SK-N-SH (cell line): ENCODE results near the gene USP12.

ENCODE experiments used
- RAD21 ChIP-seq: IDR thresholded peaks from 2 replicates; pipeline ENCODE4 v1.6.1; 2012; ENCODE audit warnings: mild to moderate bottlenecking, low read length
- TEAD4 ChIP-seq: IDR thresholded peaks from 2 replicates; pipeline ENCODE4 v1.4.0; 2012; ENCODE audit warnings: mild to moderate bottlenecking, borderline replicate concordance; ENCODE audit not compliant: insufficient read depth
- TF ChIP-seq, protein P1 (sequence below): IDR thresholded peaks from 2 replicates; pipeline ENCODE4 v1.4.0; 2012; ENCODE audit warnings: low read depth, borderline replicate concordance
- TF ChIP-seq, protein P2 (sequence below): fragments of 200-600 bp; sonication (generic); IDR thresholded peaks from 2 replicates; pipeline ENCODE4 v1.6.1; 2017; ENCODE audit warnings: antibody characterized with exemption, mild to moderate bottlenecking, moderate library complexity

DNA sequence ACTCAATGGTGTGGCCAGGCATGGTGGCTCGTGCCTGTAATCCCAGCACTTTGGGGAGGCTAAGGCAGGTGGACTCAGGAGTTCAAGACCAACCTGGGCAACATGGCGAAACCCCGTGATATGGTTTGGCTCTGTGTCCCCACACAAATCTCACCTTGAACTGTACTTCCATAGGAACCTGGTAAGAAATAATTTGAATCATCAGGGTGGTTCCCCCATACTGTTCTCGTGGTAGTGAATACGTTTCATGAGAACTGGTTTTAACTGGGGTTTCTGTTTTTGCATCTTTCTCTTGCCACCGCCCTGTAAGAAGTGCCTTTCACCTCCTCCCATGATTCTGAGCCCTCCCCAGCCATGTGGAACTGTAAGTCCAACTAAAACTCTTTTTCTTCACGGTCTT lies 49.6 kb downstream of the USP12 start:
- TF ChIP-seq, protein P1, sequence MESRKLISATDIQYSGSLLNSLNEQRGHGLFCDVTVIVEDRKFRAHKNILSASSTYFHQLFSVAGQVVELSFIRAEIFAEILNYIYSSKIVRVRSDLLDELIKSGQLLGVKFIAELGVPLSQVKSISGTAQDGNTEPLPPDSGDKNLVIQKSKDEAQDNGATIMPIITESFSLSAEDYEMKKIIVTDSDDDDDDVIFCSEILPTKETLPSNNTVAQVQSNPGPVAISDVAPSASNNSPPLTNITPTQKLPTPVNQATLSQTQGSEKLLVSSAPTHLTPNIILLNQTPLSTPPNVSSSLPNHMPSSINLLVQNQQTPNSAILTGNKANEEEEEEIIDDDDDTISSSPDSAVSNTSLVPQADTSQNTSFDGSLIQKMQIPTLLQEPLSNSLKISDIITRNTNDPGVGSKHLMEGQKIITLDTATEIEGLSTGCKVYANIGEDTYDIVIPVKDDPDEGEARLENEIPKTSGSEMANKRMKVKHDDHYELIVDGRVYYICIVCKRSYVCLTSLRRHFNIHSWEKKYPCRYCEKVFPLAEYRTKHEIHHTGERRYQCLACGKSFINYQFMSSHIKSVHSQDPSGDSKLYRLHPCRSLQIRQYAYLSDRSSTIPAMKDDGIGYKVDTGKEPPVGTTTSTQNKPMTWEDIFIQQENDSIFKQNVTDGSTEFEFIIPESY: no peak
- TF ChIP-seq, protein P2, sequence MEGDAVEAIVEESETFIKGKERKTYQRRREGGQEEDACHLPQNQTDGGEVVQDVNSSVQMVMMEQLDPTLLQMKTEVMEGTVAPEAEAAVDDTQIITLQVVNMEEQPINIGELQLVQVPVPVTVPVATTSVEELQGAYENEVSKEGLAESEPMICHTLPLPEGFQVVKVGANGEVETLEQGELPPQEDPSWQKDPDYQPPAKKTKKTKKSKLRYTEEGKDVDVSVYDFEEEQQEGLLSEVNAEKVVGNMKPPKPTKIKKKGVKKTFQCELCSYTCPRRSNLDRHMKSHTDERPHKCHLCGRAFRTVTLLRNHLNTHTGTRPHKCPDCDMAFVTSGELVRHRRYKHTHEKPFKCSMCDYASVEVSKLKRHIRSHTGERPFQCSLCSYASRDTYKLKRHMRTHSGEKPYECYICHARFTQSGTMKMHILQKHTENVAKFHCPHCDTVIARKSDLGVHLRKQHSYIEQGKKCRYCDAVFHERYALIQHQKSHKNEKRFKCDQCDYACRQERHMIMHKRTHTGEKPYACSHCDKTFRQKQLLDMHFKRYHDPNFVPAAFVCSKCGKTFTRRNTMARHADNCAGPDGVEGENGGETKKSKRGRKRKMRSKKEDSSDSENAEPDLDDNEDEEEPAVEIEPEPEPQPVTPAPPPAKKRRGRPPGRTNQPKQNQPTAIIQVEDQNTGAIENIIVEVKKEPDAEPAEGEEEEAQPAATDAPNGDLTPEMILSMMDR: no peak
- TF ChIP-seq RAD21 (no peak), TEAD4 (no peak)
